RPMI7951 (cell line): ENCODE data around the gene ACSM2A. TPM values are rescaled to one million over a fixed set of nuclear protein-coding genes. Genes with fewer than 3 reads are reported as not detected.

Experiments used
- total RNA-seq: library from RNA; depleted of rRNA; stranded (reverse); fragments of >200 nt; shearing (Covaris generic); gene quantifications from 2 replicates; pipeline ENCODE4 v1.2.3, GENCODE V29; 2014; rRNA removed

ACSM2A gene
- total RNA-seq, 1 experiment from 2014 or later: not detected

Other genes with a start within 250 kb of the ACSM2A start
- gene GP2, start 124.0 kb upstream of the ACSM2A start, total RNA-seq: not detected in 2 replicates
- not detected in 2 replicates for gene UMOD, start 98.8 kb upstream of the ACSM2A start, total RNA-seq
- not detected in 2 replicates for gene PDILT, start 46.8 kb upstream of the ACSM2A start, total RNA-seq
- not detected in 2 replicates for gene ACSM5, start 42.0 kb upstream of the ACSM2A start, total RNA-seq
- gene ACSM2B, start 124.8 kb downstream of the ACSM2A start, total RNA-seq: not detected in 2 replicates
- gene ACSM1, start 246.2 kb downstream of the ACSM2A start, total RNA-seq: not detected in 2 replicates